Measurements from ENCODE around the gene HDAC1.

DNA sequence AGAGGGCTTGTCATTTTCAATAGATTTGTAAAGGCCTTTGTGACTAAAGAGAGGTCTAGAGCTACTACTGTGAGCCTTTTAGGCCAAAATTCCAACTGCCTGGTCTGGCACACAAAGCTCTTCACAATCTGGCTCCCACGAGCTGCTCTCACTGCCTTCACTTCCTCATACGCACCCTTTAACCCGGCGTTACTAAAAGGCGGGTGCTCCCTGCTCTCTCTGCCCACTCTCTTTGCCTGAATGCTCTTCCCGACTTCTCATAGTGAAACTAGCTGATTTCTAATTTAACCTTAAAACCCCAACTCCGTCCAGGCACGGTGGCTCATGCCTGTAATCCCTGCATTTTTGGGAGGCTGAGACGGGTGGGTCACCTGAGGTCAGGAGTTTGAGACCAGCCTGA, 88.2 kb downstream of the HDAC1 start:
- TF ChIP-seq POLR2A (IDR thresholded peaks at IDR 0.05; ENCODE audit: low read length): no peak
- no peak for TF ChIP-seq GATA1 (IDR thresholded peaks at IDR 0.05; ENCODE audit: low read depth, low read length)

Measured in erythroblast (primary cell).